ENCODE results near the gene ZNF428.
"Not testable (repeated sequence)": the region's sequence is repeated elsewhere in the genome, so short reads cannot be mapped to it uniquely, and the experiment has no call there.

DNA sequence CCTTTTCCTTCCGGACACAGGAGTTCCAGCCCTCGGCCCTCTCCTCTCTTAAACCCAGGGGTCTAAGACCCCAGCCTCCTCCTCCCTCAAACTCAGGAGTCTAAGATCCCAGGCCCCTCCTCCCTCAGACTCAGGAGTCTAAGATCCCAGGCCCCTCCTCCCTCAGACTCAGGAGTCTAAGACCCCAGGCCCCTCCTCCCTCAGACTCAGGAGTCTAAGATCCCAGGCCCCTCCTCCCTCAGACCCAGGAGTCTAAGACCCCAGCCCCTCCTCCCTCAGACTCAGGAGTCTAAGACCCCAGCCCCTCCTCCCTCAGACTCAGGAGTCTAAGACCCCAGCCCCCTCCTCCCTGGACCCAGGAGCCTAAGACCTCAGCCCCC, 16.1 kb upstream of the ZNF428 start:
- TF ChIP-seq, protein P1, sequence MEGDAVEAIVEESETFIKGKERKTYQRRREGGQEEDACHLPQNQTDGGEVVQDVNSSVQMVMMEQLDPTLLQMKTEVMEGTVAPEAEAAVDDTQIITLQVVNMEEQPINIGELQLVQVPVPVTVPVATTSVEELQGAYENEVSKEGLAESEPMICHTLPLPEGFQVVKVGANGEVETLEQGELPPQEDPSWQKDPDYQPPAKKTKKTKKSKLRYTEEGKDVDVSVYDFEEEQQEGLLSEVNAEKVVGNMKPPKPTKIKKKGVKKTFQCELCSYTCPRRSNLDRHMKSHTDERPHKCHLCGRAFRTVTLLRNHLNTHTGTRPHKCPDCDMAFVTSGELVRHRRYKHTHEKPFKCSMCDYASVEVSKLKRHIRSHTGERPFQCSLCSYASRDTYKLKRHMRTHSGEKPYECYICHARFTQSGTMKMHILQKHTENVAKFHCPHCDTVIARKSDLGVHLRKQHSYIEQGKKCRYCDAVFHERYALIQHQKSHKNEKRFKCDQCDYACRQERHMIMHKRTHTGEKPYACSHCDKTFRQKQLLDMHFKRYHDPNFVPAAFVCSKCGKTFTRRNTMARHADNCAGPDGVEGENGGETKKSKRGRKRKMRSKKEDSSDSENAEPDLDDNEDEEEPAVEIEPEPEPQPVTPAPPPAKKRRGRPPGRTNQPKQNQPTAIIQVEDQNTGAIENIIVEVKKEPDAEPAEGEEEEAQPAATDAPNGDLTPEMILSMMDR (IDR thresholded peaks at IDR 0.05): not testable (repeated sequence)
- not testable (repeated sequence) for TF ChIP-seq EZH2 (IDR thresholded peaks at IDR 0.05)

All from neural progenitor cell (in vitro differentiated cells).